Measurements from ENCODE around the gene TKT. TPM values are rescaled to one million over a fixed set of nuclear protein-coding genes. Genes with fewer than 3 reads are reported as not detected.

Gene TKT
- total RNA-seq, 4 donors from 2014 or later, result 97.3 to 338 (median 167) TPM

DNA sequence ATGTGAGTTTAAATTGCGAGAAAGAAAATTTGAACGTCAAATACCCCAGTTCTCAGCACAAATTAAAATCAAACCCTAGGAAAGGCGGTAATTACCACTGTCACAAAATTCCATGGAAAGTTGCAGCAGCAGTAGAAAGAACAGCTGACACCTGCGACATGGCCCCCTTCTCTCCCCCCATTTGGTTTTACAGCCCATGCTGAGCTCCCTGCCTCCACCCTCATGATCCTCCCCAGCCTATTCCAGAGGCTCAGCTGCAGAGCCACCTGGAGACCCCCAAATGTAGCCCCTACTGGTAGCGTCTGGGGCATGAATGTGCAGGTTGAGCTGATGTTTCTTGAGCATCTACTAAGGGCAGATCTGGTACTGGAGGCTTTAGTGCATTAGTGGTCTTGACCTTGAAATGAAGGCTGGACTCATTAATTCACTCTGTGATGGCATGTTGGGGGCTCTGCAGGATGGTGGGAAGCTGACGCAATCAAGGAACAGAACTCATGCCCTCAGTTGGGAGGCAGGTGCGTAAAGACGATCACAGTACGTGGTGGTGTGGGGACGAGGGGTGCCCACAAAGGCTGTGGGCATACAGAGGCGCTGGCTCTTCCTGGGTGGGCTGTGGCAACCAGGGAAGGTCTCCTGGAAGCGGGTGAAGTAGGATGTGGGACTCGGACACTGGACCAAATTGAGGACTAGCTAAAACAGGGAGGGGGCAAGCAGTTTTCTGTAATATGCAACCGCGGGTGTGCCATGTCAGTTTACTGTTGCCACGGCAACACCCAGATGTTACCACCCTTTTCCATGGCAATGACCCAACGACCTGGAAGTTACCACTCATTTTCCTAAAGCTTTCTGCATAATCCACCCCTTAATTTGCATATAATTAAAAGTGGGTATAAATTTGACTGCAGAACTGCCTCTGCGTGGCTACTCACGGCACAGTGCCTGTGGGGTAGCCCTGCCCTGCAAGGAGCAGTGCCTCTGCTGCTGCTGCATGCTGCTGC is 55.0 kb downstream of the TKT start:
- H3K9me3 ChIP-seq, result no peaks in the 10 kb centered on the region
- no peaks in the 10 kb centered on the region for H3K36me3 ChIP-seq
- DNase-seq, result no peak
- in situ Hi-C loops (cut with MboI; ENCODE audit: low pct_ligation_motif_present in 1 of 4, low pct_unique_long_range_greater_than_20kb in 1 of 4, low sequenced_read_pairs in 3 of 4), result no loop called here
- no peak for TF ChIP-seq POLR2AphosphoS5 (IDR thresholded peaks at IDR 0.05)
- no peak for TF ChIP-seq EP300 (IDR thresholded peaks at IDR 0.05; ENCODE audit: low read depth)
- no peak for TF ChIP-seq POLR2A (IDR thresholded peaks at IDR 0.05)
- TF ChIP-seq, protein P1, sequence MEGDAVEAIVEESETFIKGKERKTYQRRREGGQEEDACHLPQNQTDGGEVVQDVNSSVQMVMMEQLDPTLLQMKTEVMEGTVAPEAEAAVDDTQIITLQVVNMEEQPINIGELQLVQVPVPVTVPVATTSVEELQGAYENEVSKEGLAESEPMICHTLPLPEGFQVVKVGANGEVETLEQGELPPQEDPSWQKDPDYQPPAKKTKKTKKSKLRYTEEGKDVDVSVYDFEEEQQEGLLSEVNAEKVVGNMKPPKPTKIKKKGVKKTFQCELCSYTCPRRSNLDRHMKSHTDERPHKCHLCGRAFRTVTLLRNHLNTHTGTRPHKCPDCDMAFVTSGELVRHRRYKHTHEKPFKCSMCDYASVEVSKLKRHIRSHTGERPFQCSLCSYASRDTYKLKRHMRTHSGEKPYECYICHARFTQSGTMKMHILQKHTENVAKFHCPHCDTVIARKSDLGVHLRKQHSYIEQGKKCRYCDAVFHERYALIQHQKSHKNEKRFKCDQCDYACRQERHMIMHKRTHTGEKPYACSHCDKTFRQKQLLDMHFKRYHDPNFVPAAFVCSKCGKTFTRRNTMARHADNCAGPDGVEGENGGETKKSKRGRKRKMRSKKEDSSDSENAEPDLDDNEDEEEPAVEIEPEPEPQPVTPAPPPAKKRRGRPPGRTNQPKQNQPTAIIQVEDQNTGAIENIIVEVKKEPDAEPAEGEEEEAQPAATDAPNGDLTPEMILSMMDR (IDR thresholded peaks at IDR 0.05), result no peak
- H3K4me3 ChIP-seq, result no peak overlapping the region
- no peaks in the 10 kb centered on the region for H3K27me3 ChIP-seq
- WGBS, 2 donors (ENCODE audit: low coverage in 1 of 2), result 67 to 83% methylated on average over 11 to 19 of the region's 19 CpGs
- intact Hi-C loops (cut with DNase I; ENCODE audit: low total_unique reads), result no loop called here
- peaks cover 0 to 5% (median 1%) of the 10 kb centered on the region in 4 donors for H3K4me1 ChIP-seq
- H3K27ac ChIP-seq, result no peak overlapping the region

DNA sequence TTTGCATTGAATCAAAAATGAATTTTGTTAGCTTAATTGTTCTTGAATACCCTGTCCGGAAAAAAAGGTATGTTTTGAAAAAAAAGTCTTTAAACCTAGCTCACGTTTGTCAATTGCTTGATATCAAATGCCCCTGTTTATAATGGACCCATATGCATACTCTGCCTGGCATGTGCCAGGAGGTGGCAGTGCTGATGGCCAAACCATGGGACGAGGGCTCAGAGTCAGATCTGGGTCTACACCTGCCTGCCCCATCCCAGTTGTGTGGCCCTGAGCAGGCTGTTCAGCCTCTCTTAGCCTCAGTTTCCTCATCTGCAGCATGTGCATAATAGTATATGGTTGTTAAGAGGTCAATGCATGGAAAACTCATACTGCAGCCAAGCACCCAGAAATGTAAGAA is 56.0 kb downstream of the TKT start:
- Histone ChIP-seq H3K4me3 (no peak overlapping the region), H3K9me3 (no peaks in the 10 kb centered on the region), H3K36me3 (no peaks in the 10 kb centered on the region), H3K27ac (no peak overlapping the region), H3K4me1 (peaks cover 0 to 8% (median 3%) of the 10 kb centered on the region in 4 donors), H3K27me3 (no peaks in the 10 kb centered on the region)
- in situ Hi-C loops (cut with MboI; ENCODE audit: low pct_ligation_motif_present in 1 of 4, low pct_unique_long_range_greater_than_20kb in 1 of 4, low sequenced_read_pairs in 3 of 4), result loop anchor here in 3 of 4 donors (5.0 to 10.0 kb wide), 2 partner anchors 85 to 88 kb away; no protein-coding TSS in a partner anchor
- 59 to 88% methylated on average over 2 to 3 of the region's 3 CpGs for WGBS, 2 donors (ENCODE audit: low coverage in 1 of 2)
- TF ChIP-seq, protein P1 (IDR thresholded peaks at IDR 0.05), result no peak
- TF ChIP-seq POLR2AphosphoS5 (IDR thresholded peaks at IDR 0.05), result no peak
- TF ChIP-seq EP300 (IDR thresholded peaks at IDR 0.05; ENCODE audit: low read depth), result no peak
- TF ChIP-seq POLR2A (IDR thresholded peaks at IDR 0.05), result no peak
- no peak for DNase-seq
- intact Hi-C loops (cut with DNase I; ENCODE audit: low total_unique reads), result loop anchor here (5.0 kb wide), 1 partner anchor 68 kb away; the partner anchor contains the start of gene RFT1

DNA sequence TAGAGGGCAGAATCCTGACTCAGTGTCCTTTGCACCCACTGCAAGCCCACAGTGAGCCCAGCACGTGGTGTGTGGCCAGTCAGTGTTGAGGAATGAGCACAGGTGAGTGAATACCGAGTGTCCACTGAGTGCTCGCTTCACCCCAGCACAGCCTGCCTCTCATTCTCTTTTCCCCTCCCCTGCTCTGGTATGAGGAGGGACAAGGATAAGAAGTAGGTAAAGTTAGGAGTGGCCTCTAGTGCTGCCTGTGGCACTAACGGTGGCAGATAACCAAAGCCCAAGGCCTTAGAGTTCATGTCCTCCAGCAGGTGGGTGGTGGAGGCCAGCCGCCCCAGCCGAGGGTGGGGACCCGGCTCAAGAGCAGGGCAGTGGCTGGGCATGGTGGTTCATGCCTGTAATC is 56.8 kb downstream of the TKT start:
- DNase-seq, result no peak
- TF ChIP-seq, protein P1 (IDR thresholded peaks at IDR 0.05), result no peak
- no peak for TF ChIP-seq POLR2AphosphoS5 (IDR thresholded peaks at IDR 0.05)
- TF ChIP-seq EP300 (IDR thresholded peaks at IDR 0.05; ENCODE audit: low read depth), result no peak
- no peak for TF ChIP-seq POLR2A (IDR thresholded peaks at IDR 0.05)
- WGBS, 2 donors (ENCODE audit: low coverage in 1 of 2), result 73% methylated on average over 7 of the region's 7 CpGs; no CpG with 5 or more reads in 1 of the 2 donors
- Histone ChIP-seq H3K27ac (no peak overlapping the region), H3K9me3 (no peaks in the 10 kb centered on the region), H3K4me3 (no peak overlapping the region), H3K36me3 (no peaks in the 10 kb centered on the region), H3K27me3 (no peaks in the 10 kb centered on the region), H3K4me1 (peaks cover 0 to 14% (median 4%) of the 10 kb centered on the region in 4 donors)
- intact Hi-C loops (cut with DNase I; ENCODE audit: low total_unique reads), result loop anchor here (5.0 kb wide), 1 partner anchor 67 kb away; the partner anchor contains the start of gene RFT1
- in situ Hi-C loops (cut with MboI; ENCODE audit: low pct_ligation_motif_present in 1 of 4, low pct_unique_long_range_greater_than_20kb in 1 of 4, low sequenced_read_pairs in 3 of 4), result loop anchor here in 3 of 4 donors (5.0 to 10.0 kb wide), 2 partner anchors 84 to 87 kb away; no protein-coding TSS in a partner anchor

Measured in transverse colon (tissue), 4 donors.